GM21576 (cell line): ENCODE results near the gene ESR2.
"Not testable (repeated sequence)": the region's sequence is repeated elsewhere in the genome, so short reads cannot be mapped to it uniquely, and the experiment has no call there.

ENCODE experiments used
- ATAC-seq: cut with Tn5 transposase; IDR thresholded peaks from one replicate; pipeline ENCODE4 v1.9.1; 2021; ENCODE audit warnings: mild to moderate bottlenecking, moderate library complexity; ENCODE audit not compliant: unreplicated experiment

The ESR2 gene

DNA sequence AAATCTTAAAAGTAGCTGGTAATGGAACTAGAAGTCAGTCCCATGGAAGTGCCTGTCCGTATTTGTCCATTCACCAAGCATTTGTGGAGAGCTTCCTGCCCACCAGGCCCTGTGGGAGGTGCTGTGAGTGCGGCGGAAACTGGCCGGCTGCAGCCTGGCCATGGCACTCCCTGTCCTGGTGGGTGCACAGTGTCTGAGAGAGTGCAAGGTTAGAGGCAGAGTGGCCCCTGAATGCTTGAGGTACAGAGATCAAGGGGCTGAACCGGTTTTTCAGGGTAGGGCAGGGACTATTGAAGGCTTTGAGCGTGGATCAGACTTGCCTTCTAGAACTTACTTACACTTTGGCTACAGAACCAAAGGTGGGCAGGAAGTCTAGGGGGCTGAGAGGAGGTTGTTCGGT is 92.9 kb downstream of the ESR2 start:
- no peak for ATAC-seq

DNA sequence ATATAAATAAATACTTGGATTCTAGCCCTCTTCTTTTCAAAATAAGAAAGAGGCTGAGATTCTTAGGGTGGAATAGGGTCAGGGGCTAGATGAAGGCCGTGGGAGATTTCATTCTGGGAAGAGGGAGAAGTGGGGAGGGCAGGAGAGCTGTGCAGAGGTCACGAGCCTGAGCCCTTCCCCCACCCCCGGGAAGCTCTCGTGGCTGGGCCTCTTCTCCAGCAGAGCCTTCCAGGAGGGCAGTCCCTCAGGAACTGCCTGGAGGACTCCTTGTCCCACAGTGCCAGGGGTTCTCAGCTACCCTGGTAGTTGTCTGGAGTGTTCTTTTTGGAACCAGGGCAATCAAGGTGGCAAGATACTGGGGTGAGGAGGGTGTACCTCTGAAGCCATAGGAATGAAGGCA is 94.0 kb downstream of the ESR2 start:
- ATAC-seq: no peak

DNA sequence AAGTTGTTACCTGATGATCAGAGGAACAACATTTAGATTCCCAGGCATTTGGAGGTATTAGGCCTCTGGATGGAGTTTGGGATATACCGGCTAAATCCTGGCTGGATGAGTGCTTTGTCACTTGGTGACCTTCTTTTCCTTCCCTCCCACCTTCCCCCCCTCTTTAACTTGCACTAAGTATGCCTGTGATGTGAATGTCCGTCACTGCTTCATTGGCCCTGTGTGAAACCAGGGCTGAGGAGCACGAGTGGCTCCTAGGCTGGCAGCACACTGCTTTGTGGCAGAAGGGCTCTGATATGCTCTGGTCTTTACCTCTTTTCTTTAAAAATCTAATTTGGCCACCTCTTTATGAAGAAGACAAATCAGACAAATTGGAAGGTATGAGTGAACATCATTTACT is 95.7 kb downstream of the ESR2 start:
- no peak for ATAC-seq

DNA sequence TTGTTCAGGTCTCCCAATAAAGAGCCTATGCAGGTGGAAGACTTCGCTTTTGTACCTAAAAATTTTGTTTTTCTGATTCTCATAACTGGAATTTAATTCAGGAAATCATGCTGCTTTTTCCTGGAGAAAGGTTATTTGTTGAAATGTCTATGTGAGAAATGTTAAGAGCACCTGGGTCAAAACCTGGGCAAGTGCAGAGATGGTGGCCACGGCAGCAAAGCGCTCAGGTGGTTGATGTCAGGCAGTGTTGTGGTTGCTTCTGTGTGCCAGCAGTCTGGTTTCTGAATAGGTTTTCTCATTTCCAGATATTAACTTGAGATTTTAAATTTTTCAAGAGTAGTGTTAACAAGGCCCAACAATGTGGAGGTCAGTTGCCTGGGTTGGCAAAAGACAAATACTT is 96.2 kb downstream of the ESR2 start:
- ATAC-seq: no peak

DNA sequence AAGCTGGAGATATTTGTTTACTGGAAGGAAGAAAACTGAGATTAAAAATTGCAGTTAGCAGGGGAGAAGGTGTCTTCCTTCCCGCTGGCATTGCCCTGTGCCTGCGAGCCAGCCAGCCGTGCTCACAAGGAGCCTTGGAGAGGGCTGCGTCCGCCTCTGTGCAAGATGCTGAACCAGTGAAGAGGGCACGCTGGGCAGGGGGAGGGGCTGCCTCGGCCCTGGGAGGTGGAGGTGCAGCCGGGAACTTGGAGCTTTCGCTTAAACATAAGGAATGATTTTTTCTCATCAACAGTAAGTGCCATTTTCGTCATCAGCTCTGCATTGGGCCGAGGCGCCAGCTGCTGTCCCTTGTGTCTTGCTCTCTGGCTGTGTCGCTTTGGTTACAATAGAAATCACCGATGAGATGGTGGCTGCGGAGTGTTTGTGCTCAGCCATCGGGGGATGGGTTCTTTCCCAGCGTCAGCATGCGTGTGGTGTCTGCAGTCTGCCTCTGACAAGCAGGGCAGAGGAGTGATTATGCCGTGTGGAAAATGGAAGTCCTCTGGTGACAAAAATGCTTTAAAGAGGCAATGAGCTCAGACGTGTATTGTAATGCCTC is 97.3 kb downstream of the ESR2 start:
- no peak for ATAC-seq

DNA sequence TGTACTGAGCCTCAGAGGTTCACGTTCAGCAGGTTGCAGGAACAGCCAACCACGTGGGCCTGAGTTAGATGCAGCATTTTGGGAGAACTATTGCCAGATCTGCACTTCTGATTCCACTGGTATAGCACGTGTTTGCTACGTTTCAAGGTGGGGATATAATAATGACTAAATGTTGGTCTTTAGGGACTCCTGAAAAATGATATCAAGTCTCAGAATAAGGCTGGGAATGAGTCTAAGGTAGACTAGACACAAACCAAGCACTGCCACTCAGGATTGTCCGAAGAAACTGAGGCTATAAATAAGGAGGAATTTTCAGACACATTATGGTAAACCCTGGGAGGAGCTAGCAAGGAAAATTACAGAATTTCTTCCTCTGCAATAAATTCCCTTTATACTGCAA is 98.1 kb downstream of the ESR2 start:
- ATAC-seq: no peak

DNA sequence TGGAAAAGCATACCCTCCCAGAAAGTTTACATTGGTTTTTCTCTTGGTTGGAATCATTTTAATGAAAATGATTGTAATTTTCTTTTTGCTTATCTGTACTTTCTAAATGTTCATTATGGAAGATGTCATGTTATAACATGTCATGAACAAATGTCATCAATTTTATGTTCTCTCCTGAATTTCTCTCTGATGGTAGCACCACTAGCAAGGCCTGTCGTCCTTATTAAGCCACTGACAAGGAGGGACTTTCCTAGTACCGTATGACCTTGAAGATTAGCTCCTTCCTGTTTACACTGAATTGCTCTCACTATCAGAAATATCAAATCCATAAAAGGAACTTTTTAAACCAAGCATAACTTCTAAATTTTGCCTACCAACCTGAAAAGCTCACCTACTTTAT is 99.0 kb downstream of the ESR2 start:
- ATAC-seq: peak; percentile 56

DNA sequence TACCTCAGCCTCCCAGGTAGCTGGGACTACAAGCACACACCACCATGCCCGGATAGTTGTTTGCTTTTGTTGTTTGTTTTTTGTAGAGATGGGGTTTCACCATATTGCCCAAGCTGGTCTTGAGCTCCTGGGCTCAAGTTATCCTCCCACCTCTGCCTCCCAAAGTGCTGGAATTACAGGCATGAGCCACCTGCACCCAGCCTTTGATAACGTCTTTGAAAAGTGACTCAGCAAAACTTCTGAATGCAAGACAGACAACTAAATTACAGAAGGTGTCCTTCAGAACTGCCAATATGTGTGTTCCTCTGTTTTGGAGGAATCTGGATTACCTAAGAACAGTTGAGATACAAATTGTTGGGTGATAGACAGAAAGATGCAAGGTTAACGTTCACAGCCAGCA is 99.8 kb downstream of the ESR2 start:
- no peak for ATAC-seq

DNA sequence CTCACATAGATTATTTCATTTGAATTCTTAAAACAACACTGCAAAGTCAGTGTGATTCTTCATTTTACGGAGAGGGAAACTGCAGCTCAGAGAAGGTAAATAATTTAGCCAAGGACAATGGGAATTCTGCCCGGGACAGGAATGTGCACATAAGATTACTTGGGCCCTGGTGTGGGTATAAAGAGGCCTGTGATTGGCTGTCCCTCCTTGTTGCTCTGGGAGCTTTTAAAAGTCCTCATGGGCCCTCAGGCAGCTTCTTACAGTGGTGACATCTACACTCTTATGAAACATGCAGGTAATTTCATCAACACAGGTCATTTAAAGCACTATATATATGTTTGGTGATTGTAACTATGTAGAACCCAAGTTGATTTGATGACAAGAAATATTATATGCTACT is 100.3 kb downstream of the ESR2 start:
- ATAC-seq: no peak

DNA sequence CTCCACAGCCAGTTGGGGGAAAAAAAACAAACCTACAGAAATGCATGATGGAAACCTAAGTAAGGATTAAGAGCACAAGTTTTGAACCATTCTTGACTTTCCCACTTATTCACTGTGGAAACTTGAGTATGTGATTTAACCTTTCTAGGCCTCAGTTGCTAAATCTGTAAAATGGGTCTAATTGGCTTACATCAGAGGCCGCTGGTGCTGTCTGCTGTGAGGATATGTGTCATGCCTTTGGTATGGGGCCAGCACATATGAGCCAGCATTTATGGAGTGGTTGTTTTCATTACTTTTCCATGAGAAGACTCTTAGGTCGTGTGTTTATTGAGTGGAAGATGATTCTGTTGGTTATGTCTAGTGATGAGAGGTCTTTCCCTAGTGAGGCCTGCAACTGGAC is 102.4 kb downstream of the ESR2 start:
- ATAC-seq: no peak

DNA sequence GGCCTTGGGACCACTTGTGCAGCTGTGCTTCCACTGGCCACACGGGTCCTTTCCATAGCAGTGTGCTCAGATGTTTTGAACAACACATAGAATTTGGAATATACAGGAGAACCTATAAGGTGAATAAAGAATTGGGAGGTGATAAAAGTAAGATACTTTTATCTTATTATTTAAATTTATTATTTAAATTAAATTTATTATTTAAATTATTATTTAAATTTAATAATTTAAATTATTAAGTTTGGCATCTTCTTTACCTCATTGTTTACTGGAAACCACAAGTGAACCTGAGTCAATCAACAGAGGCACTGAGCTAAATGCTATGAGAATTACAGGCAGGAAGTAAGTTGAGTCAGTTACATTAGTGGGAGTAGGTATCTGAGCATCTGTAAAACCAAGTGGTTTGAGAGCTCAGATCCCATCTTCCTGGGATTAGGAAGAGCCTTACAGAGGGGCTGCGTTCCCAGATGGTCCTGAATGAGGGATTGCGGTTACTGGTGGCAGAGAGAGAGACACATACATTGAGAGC is 103.1 kb downstream of the ESR2 start:
- ATAC-seq: no peak

DNA sequence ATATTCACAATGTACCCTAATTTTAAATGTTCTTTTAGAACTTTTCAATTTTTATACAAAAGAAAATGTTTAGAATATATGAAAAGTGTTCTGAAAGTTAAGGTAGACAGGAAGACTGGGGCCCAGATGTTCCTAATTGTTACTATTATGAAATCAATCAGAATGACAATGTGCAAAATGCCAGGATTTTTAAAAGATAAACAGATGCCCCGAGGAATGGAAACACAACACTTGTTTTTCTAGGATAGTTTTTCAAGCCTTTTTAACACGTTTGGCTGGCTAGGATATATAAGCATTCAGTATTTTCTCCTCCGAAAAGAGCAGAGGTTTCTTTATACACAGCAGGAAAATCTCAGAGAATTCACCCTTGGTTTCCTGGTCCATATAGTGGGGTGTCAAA is 106.8 kb downstream of the ESR2 start:
- ATAC-seq: no peak

DNA sequence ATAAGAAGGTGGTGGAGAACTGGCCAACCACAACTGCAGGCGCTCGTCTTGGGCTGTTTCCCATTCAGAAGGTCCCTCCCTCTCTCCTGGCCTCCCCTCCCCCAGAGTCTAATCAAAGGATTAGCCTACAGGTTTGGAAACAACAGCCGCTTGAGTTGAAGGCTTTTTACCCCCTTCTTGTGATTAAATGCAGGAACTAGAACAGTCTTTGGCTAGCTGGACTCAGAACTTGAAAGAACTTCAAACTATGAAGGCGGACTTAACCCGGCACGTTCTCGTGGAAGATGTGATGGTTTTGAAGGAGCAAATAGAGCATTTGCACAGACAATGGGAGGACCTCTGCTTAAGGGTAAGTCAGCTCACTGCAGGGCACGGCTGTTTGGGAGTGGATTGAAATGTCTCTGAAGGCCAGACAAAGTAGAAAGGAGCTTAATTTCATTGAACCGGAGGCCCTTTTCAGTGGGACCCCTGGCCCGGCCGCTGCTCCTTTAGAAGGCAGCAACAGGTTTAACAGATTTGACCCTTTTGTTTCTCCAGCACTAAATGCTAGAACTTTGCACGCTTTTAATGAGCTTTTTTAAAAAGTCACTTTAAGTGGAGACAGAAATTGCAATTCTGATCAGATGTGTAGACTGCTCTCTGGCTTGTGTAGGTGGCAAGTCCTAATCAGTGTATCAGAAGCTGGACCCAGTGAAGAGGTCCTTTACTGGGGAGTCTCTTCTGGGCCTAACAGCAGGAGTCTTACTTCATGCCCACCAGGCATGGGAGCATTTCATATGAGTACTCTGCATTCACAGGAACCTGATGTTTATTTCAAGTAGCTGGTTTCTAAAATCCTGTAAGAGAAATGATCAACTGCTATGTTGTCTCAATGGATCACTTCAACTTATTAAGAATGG is 107.7 kb downstream of the ESR2 start:
- no peak for ATAC-seq

DNA sequence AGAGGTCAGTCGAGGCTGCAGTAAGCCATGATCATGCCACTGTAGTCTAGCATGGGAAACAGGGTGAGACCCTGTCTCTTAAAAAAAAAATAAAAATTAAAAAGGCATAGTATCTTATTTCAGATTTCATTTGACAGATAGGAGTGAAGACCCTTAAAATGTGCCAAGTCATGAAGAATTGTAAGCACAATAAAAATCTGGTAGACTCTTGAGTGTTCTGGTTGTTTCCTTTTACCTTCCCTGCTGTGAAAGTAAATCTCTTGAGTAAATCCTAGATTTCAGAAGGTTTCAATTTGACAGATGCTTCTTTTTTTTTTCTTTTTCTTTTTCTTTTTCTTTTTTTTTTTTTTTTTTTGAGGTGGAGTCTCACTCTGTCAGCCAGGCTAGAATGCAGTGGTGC is 109.0 kb downstream of the ESR2 start:
- no peak for ATAC-seq

DNA sequence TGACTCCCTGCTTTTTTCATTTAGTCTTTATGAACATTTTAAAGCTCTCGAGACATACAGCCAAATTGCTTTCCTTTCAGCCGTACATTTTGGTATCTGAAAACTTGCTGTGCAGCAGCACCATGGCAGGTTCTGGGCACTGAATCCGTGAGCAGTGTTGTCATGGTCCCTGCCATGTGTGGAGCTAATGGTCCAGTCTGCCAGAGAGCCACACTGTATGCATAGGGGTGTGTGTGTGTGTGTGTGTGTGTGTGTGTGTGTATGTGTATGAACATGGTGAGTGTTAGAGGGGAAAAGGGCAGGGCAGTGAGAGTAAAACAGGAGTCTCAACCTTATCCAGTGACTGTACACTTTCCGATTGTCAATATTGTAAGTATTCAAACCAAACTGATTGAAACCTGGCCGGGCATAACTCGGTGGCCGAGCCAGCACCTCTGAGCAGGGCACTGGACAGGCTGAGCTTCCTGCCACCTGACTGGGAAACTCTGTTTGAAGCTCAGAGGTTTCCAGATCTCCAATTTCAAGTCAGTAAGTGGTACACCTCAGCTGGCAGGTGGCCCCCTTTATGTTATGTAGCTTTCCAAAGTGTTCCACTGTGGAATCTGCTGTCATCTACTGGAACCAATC is 110.0 kb downstream of the ESR2 start:
- no peak for ATAC-seq

DNA sequence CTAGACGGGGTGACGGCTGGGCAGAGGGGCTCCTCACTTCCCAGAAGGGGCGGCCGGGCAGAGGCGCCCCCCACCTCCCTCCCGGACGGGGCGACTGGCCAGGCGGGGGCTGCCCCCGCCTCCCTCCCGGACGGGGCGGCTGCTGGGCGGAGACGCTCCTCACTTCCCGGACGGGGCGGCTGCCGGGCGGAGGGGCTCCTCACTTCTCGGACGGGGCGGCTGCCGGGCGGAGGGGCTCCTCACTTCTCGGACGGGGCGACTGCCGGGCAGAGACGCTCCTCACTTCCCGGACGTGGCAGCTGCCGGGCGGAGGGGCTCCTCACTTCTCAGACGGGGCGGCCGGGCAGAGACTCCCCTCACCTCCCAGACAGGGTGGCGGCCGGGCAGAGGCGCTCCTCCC is 111.3 kb downstream of the ESR2 start:
- not testable (repeated sequence) for ATAC-seq

DNA sequence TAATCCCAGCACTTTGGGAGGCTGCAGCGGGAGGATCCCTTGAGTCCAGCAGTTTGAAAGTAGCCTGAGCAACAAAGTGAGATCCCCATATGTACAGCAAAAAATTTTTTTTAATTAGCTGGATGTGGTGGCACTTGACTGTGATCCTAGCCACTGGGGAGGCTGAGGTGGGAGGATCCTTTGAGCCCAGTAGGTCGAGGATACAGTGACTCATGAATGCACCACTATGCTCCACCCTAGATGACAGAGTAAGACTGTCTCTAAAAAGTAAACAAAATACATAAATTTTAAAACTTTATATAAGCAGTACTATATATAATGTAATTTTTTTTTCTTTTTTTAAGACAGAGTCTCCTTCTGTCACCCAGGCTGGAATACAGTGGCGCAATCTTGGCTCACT is 115.4 kb downstream of the ESR2 start:
- no peak for ATAC-seq

DNA sequence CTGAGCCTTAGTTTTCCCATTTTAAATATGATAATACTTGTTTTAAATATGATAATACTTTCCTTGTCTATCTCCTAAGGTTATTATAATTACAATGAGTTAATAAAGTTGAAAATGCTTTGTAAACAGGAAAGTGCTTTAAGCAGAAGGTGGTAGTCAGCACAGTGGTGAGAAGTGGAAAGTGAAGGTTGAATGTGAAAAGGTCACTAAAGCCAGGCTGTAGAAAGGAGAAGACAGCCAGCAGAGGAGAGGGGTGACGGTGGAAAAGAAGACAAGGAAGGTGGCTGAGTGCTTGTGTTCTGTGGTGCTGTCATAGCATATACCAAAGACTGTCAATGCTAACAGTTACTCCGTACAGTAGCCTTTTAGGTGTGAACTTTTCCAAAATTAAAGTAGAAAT is 117.8 kb downstream of the ESR2 start:
- ATAC-seq: no peak

DNA sequence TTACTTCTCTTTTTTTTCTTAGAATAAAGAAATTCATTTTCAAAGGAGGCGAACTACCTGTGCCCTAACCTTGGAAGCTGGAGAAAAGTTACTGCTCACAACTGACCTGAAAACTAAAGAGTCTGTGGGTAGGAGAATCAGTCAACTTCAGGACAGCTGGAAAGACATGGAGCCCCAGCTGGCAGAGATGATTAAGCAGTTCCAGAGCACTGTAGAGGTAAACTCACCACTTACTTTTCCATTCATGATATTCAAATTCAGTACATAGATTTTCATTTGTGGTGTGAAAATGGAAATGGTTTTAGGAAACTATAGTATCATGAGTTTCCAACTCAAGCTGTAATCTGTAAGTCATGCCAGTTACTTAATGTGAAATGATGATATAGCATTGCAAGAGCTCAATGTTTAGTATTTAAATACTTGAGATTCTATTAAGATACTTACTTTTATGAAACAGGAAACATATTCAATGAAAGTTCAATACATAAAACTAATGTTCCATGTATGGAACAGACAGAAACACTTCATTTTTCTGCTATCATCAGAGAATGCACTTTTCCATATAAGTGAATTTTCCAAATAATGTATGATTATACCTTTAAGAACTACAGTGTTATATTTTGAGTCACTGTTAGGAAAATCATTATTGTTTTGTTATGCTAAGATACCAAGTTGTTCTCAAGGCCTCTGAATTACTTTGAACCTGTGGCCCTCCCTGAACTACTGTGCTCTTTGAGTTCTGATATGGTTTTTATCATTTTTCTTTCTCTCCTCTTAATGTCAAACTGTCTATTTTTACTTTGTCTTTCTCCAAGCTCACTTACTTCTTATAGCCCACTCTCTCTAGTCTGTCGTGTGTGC is 119.0 kb downstream of the ESR2 start:
- no peak for ATAC-seq

DNA sequence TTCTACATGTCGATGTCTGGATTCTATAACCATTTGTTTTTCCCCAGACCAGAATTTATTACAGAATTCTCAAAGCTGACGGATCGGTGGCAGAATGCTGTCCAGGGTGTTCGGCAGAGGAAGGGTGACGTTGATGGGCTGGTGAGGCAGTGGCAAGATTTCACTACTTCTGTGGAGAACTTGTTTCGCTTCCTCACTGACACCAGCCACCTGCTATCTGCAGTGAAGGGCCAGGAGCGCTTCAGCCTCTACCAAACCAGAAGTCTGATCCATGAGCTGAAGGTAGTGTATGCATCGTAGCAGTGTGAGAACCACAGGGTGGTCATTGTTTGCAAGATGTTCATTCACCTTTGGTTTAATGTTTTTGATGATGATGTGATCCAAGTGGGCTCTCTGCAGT is 124.0 kb downstream of the ESR2 start:
- ATAC-seq: no peak

DNA sequence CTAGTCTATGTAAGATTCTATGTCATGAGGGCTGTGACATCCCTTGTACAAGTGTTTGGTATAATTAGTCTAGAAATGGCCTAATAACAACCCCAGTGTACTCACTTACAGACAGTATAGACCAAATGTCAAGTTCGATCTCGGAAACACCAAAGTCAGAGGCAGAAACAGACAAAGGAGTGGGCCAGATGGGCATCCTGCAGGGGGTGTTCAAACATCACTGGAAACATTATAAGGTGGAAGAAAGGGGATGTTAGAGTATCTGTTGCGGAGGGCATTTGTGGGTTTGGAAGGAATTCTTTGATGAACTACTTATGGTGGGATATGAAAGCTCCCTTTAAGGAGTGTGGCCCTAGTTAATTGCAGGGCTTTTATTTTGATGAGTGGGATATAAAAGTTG is 134.6 kb downstream of the ESR2 start:
- no peak for ATAC-seq
